ENCODE measurements around the gene PPP1R7.

DNA sequence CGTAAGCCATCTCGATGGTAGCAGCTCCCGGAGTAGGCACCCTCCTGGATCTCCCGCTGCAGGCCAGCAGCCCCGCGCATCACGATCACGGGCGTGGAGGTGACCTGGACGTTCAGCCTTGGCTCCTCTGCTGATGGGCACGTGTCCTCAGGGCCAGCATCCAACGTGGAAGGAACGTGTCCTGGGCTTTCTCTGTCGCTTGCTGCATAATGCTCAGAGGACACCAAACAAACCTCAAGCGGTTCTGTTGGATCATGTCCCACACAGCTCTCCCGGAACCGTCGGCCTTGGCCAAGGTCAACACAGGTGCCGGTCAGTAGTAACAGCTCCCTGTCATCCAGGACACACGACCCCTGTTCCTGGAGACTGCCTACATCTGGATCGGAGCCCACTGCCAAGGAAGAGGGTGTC is 24.1 kb upstream of the PPP1R7 start:
- TF ChIP-seq, protein P1, sequence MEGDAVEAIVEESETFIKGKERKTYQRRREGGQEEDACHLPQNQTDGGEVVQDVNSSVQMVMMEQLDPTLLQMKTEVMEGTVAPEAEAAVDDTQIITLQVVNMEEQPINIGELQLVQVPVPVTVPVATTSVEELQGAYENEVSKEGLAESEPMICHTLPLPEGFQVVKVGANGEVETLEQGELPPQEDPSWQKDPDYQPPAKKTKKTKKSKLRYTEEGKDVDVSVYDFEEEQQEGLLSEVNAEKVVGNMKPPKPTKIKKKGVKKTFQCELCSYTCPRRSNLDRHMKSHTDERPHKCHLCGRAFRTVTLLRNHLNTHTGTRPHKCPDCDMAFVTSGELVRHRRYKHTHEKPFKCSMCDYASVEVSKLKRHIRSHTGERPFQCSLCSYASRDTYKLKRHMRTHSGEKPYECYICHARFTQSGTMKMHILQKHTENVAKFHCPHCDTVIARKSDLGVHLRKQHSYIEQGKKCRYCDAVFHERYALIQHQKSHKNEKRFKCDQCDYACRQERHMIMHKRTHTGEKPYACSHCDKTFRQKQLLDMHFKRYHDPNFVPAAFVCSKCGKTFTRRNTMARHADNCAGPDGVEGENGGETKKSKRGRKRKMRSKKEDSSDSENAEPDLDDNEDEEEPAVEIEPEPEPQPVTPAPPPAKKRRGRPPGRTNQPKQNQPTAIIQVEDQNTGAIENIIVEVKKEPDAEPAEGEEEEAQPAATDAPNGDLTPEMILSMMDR (IDR thresholded peaks at IDR 0.05), result no peak
- no peak for TF ChIP-seq EP300 (IDR thresholded peaks at IDR 0.05)
- TF ChIP-seq POLR2A (IDR thresholded peaks at IDR 0.05), result no peak
